Vagina (tissue), 2 donors: ENCODE results near the gene SHISA9. TPM values are rescaled to one million over a fixed set of nuclear protein-coding genes. Genes with fewer than 3 reads are reported as not detected.

Source experiments
- DNase-seq, 2 donors: peaks; one replicate each; pipeline ENCODE4 v3.0.0-alpha.2; 2017; ENCODE audit errors: extremely low spot score in 2 of 2
- H3K27ac ChIP-seq: fragments of 200-600 bp; sonication (generic); one replicate; pipeline ENCODE4 v1.5.1; 2019
- H3K27me3 ChIP-seq: fragments of 200-600 bp; sonication (generic); one replicate; pipeline ENCODE4 v1.5.1; 2019
- H3K36me3 ChIP-seq, 2 donors: fragments of 200-600 bp; sonication (generic); one replicate each; pipeline ENCODE4 v1.5.1; 2017 to 2019
- H3K4me1 ChIP-seq: fragments of 200-600 bp; sonication (generic); one replicate; pipeline ENCODE4 v1.5.1; 2019
- H3K4me3 ChIP-seq, 2 donors: fragments of 200-600 bp; sonication (generic); 1 replicate in 1 of 2; 2 replicates in 1 of 2; pipeline ENCODE4 v1.5.1; 2016 to 2019
- H3K9me3 ChIP-seq: fragments of 200-600 bp; sonication (generic); one replicate; pipeline ENCODE4 v1.5.1; 2019
- CTCF ChIP-seq, 3 experiments: fragments of 450-650 bp in 2 of 3; fragments of 200-600 bp in 1 of 3; sonication (generic) in 1 of 3; IDR thresholded peaks; one replicate each; pipeline ENCODE4 v1.5.1; 2017 to 2019; ENCODE audit warnings: antibody characterized with exemption in 3 of 3, mild to moderate bottlenecking in 2 of 3, moderate library complexity in 2 of 3
- POLR2A ChIP-seq, 2 donors: fragments of 450-650 bp; IDR thresholded peaks; one replicate each; pipeline ENCODE4 v1.6.1; 2017; ENCODE audit warnings: antibody characterized with exemption in 2 of 2, mild to moderate bottlenecking in 2 of 2, moderate library complexity in 2 of 2
- POLR2AphosphoS5 ChIP-seq, 2 donors: sonication (generic); formaldehyde crosslinking; IDR thresholded peaks; one replicate each; pipeline ENCODE4 v1.9.0; 2017; ENCODE audit warnings: antibody characterized with exemption in 2 of 2, mild to moderate bottlenecking in 2 of 2, low read depth in 1 of 2; ENCODE audit not compliant: insufficient read depth in 1 of 2
- intact Hi-C: fragments of 100-400 bp; cut with DNase I; formaldehyde crosslinking; loops from one replicate; pipeline ENCODE4 v1.15.1; 2023
- total RNA-seq: library from RNA; depleted of rRNA; stranded (reverse); fragments of >200 nt; gene quantifications from one replicate; pipeline ENCODE4 v1.2.3, GENCODE V29; 2016

The SHISA9 gene
- total RNA-seq, 1 donor from 2014 or later, result 0.49 TPM

GRCh38 chr16:12941896-12942295 is 40.5 kb downstream of the SHISA9 start:
- DNase-seq, result no peak
- H3K27me3 ChIP-seq, result no peaks in the 10 kb centered on the region
- no peaks in the 10 kb centered on the region for H3K9me3 ChIP-seq
- H3K36me3 ChIP-seq, result no peaks in the 10 kb centered on the region
- H3K27ac ChIP-seq, result no peak overlapping the region
- intact Hi-C loops, result no loop called here
- H3K4me1 ChIP-seq, result no peaks in the 10 kb centered on the region
- TF ChIP-seq POLR2AphosphoS5 (IDR thresholded peaks at IDR 0.05; ENCODE audit: insufficient read depth in 1 of 2, low read depth in 1 of 2) (no peak), CTCF (IDR thresholded peaks at IDR 0.05) (no peak), POLR2A (IDR thresholded peaks at IDR 0.05) (no peak)
- H3K4me3 ChIP-seq, result no peak overlapping the region

- H3K4me1 ChIP-seq, result no peaks in the 10 kb centered on the region
- no peaks in the 10 kb centered on the region for H3K36me3 ChIP-seq
- no peak overlapping the region for H3K27ac ChIP-seq
- no peak overlapping the region for H3K4me3 ChIP-seq
- H3K9me3 ChIP-seq, result no peaks in the 10 kb centered on the region
- no peak for TF ChIP-seq POLR2AphosphoS5 (IDR thresholded peaks at IDR 0.05; ENCODE audit: insufficient read depth in 1 of 2, low read depth in 1 of 2)
- TF ChIP-seq CTCF (IDR thresholded peaks at IDR 0.05), result no peak
- no peak for TF ChIP-seq POLR2A (IDR thresholded peaks at IDR 0.05)
- no peak for DNase-seq
- intact Hi-C loops, result no loop called here
- no peaks in the 10 kb centered on the region for H3K27me3 ChIP-seq
Measured at GRCh38 chr16:12942861-12943260, 41.5 kb downstream of the SHISA9 start.

- Histone ChIP-seq H3K36me3 (no peaks in the 10 kb centered on the region), H3K4me1 (no peaks in the 10 kb centered on the region), H3K4me3 (no peak overlapping the region), H3K27me3 (no peaks in the 10 kb centered on the region), H3K9me3 (no peaks in the 10 kb centered on the region), H3K27ac (no peak overlapping the region)
- intact Hi-C loops, result no loop called here
- no peak for DNase-seq
- TF ChIP-seq POLR2AphosphoS5 (IDR thresholded peaks at IDR 0.05; ENCODE audit: insufficient read depth in 1 of 2, low read depth in 1 of 2), result no peak
- TF ChIP-seq POLR2A (IDR thresholded peaks at IDR 0.05), result no peak
- no peak for TF ChIP-seq CTCF (IDR thresholded peaks at IDR 0.05)
Measured at GRCh38 chr16:12944300-12944699, 42.9 kb downstream of the SHISA9 start.

GRCh38 chr16:12951392-12951791 is 50.0 kb downstream of the SHISA9 start:
- Histone ChIP-seq H3K4me1 (no peaks in the 10 kb centered on the region), H3K27ac (no peak overlapping the region), H3K27me3 (no peaks in the 10 kb centered on the region), H3K36me3 (no peaks in the 10 kb centered on the region), H3K9me3 (no peaks in the 10 kb centered on the region), H3K4me3 (no peak overlapping the region)
- TF ChIP-seq CTCF (IDR thresholded peaks at IDR 0.05) (no peak), POLR2A (IDR thresholded peaks at IDR 0.05) (no peak)
- DNase-seq, result no peak
- intact Hi-C loops, result no loop called here

- no peak for TF ChIP-seq POLR2AphosphoS5 (IDR thresholded peaks at IDR 0.05; ENCODE audit: insufficient read depth in 1 of 2, low read depth in 1 of 2)
- TF ChIP-seq POLR2A (IDR thresholded peaks at IDR 0.05), result no peak
- no peak for TF ChIP-seq CTCF (IDR thresholded peaks at IDR 0.05)
- no peak for DNase-seq
- Histone ChIP-seq H3K36me3 (no peaks in the 10 kb centered on the region), H3K4me3 (no peak overlapping the region), H3K27me3 (no peaks in the 10 kb centered on the region), H3K27ac (no peak overlapping the region), H3K9me3 (no peaks in the 10 kb centered on the region), H3K4me1 (no peaks in the 10 kb centered on the region)
- intact Hi-C loops, result no loop called here
Measured at GRCh38 chr16:12951976-12952375, 50.6 kb downstream of the SHISA9 start.
